Activated CD4-positive, alpha-beta T cell treated with anti-CD3 and anti-CD28 coated beads, Interleukin-2, Interleukin-4, amounts not matched to agents 100 ng/mL and 50 ng/mL, durations not matched to agents 16 hours and 8 hours (primary cell): ENCODE results near the gene ZSWIM6.

Experiments used
- DNase-seq: peaks from one replicate; pipeline ENCODE4 v3.0.0-alpha.2; 2020; ENCODE audit warnings: low spot score

The ZSWIM6 gene

GRCh38 chr5:61331407-61332357, at the start of gene ZSWIM6:
TSS of gene ZSWIM6 (plus strand) at chr5:61332258. CDS start at chr5:61332273, 15 bp downstream.
- DNase-seq, result peak; percentile 96

- no peak for DNase-seq
Observed at GRCh38 chr5:61283471-61283870, 48.6 kb upstream of the ZSWIM6 start.

GRCh38 chr5:61285531-61285930, 46.5 kb upstream of the ZSWIM6 start:
- no peak for DNase-seq

GRCh38 chr5:61286446-61287132, 45.5 kb upstream of the ZSWIM6 start:
- no peak for DNase-seq

GRCh38 chr5:61287474-61287873, 44.6 kb upstream of the ZSWIM6 start:
- DNase-seq, result no peak

GRCh38 chr5:61289241-61289640, 42.8 kb upstream of the ZSWIM6 start:
- no peak for DNase-seq

GRCh38 chr5:61289669-61290306, 42.3 kb upstream of the ZSWIM6 start:
- DNase-seq, result no peak

- DNase-seq, result no peak
Observed at GRCh38 chr5:61290791-61291210, 41.3 kb upstream of the ZSWIM6 start.

- no peak for DNase-seq
Observed at GRCh38 chr5:61292062-61292657, 39.9 kb upstream of the ZSWIM6 start.

GRCh38 chr5:61293071-61293470, 39.0 kb upstream of the ZSWIM6 start:
- no peak for DNase-seq

GRCh38 chr5:61293873-61294272, 38.2 kb upstream of the ZSWIM6 start:
- no peak for DNase-seq

GRCh38 chr5:61295365-61295764, 36.7 kb upstream of the ZSWIM6 start:
- DNase-seq, result no peak

- DNase-seq, result no peak
Observed at GRCh38 chr5:61298066-61298465, 34.0 kb upstream of the ZSWIM6 start.

- no peak for DNase-seq
Observed at GRCh38 chr5:61298580-61298979, 33.5 kb upstream of the ZSWIM6 start.

- DNase-seq, result no peak
Observed at GRCh38 chr5:61299261-61299681, 32.8 kb upstream of the ZSWIM6 start.

- DNase-seq, result no peak
Observed at GRCh38 chr5:61301341-61302199, 30.5 kb upstream of the ZSWIM6 start.

GRCh38 chr5:61302200-61302563, 29.9 kb upstream of the ZSWIM6 start:
- no peak for DNase-seq

GRCh38 chr5:61303346-61303745, 28.7 kb upstream of the ZSWIM6 start:
- no peak for DNase-seq

- DNase-seq, result no peak
Observed at GRCh38 chr5:61304590-61305381, 27.3 kb upstream of the ZSWIM6 start.

GRCh38 chr5:61306531-61307131, 25.4 kb upstream of the ZSWIM6 start:
- peak; percentile 58 for DNase-seq
